ENCODE data around the gene STXBP5. TPM values are rescaled to one million over a fixed set of nuclear protein-coding genes. Genes with fewer than 3 reads are reported as not detected.

STXBP5 gene
- total and polyA plus RNA-seq, 9 of the 15 experiments (the other 6 are each of a cell fraction or from before 2014, with no cell fraction given): 23.3 to 172 (median 71.5) TPM

- peak; percentile 44; the same call in 1 of the 2 replicates for TF ChIP-seq ZNF175 (CRISPR knock-in tag; IDR thresholded peaks at IDR 0.05; ENCODE audit: low read depth)
- no peak for TF ChIP-seq ELK3 (CRISPR knock-in tag; IDR thresholded peaks at IDR 0.05)
- TF ChIP-seq SIRT6 (IDR thresholded peaks at IDR 0.05; ENCODE audit: low read depth, low read length): no peak
- TF ChIP-seq MTF1 (CRISPR knock-in tag; IDR thresholded peaks at IDR 0.05; ENCODE audit: borderline replicate concordance): no peak
- peak; percentile 85 for TF ChIP-seq ZBED1 (IDR thresholded peaks at IDR 0.05)
- peak; percentile 82 for TF ChIP-seq RBM22 (IDR thresholded peaks at IDR 0.05; ENCODE audit: low read depth, low read length, poor library complexity, severe bottlenecking)
- no peak for TF ChIP-seq CBX2 (IDR thresholded peaks at IDR 0.05; ENCODE audit: insufficient read depth, low read length, poor library complexity, severe bottlenecking)
- peak; percentile 79 for TF ChIP-seq NFRKB (IDR thresholded peaks at IDR 0.05; ENCODE audit: low read depth)
- TF ChIP-seq ZNF263 (CRISPR knock-in tag; IDR thresholded peaks at IDR 0.05; ENCODE audit: borderline replicate concordance): no peak; the same call in none of the 2 replicates
- no peak for TF ChIP-seq ZNF217 (CRISPR knock-in tag; IDR thresholded peaks at IDR 0.05)
- TF ChIP-seq ZNF146 (CRISPR knock-in tag; IDR thresholded peaks at IDR 0.05; ENCODE audit: unreplicated experiment): no peak
- peak; percentile 66 for TF ChIP-seq ARHGAP35 (IDR thresholded peaks at IDR 0.05; ENCODE audit: partially characterized antibody)
- TF ChIP-seq ELK1 (CRISPR knock-in tag; IDR thresholded peaks at IDR 0.05): no peak
- TF ChIP-seq FOXP4 (CRISPR knock-in tag; IDR thresholded peaks at IDR 0.05; ENCODE audit: borderline replicate concordance): no peak
- no peak for TF ChIP-seq DIDO1 (tag; IDR thresholded peaks at IDR 0.05; ENCODE audit: low read depth)
- TF ChIP-seq MXD1 (CRISPR knock-in tag; IDR thresholded peaks at IDR 0.05; ENCODE audit: borderline replicate concordance, poor library complexity, severe bottlenecking): no peak
- TF ChIP-seq ZNF507 (tag; conservative IDR thresholded peaks at IDR 0.05): no peak
- no peak for TF ChIP-seq TEAD2 (tag; IDR thresholded peaks at IDR 0.05)
- no peak for TF ChIP-seq RBM17 (IDR thresholded peaks at IDR 0.05; ENCODE audit: borderline replicate concordance, low read depth, low read length)
- no peak for TF ChIP-seq ADNP (tag; IDR thresholded peaks at IDR 0.05)
- TF ChIP-seq GTF2E2 (tag; IDR thresholded peaks at IDR 0.05): peak; percentile 97
- no peak for TF ChIP-seq SLC30A9 (CRISPR knock-in tag; IDR thresholded peaks at IDR 0.05)
- no peak for TF ChIP-seq HNRNPUL1 (IDR thresholded peaks at IDR 0.05; ENCODE audit: low read length)
- TF ChIP-seq MEIS2 (IDR thresholded peaks at IDR 0.05; ENCODE audit: partially characterized antibody): peak; percentile 59
- no peak for TF ChIP-seq ZNF174 (CRISPR knock-in tag; IDR thresholded peaks at IDR 0.05)
These were observed 1.5 kb upstream of the STXBP5 start (continued) for GRCh38 chr6:147202516-147203310.

All from K562 (cell line).